ENCODE measurements around the gene CKAP2L. TPM values are rescaled to one million over a fixed set of nuclear protein-coding genes. Genes with fewer than 3 reads are reported as not detected.

Gene CKAP2L
- total and polyA plus RNA-seq, 9 of the 15 experiments (the other 6 are each of a cell fraction or from before 2014, with no cell fraction given) = 10.4 to 21.9 (median 14.2) TPM

DNA sequence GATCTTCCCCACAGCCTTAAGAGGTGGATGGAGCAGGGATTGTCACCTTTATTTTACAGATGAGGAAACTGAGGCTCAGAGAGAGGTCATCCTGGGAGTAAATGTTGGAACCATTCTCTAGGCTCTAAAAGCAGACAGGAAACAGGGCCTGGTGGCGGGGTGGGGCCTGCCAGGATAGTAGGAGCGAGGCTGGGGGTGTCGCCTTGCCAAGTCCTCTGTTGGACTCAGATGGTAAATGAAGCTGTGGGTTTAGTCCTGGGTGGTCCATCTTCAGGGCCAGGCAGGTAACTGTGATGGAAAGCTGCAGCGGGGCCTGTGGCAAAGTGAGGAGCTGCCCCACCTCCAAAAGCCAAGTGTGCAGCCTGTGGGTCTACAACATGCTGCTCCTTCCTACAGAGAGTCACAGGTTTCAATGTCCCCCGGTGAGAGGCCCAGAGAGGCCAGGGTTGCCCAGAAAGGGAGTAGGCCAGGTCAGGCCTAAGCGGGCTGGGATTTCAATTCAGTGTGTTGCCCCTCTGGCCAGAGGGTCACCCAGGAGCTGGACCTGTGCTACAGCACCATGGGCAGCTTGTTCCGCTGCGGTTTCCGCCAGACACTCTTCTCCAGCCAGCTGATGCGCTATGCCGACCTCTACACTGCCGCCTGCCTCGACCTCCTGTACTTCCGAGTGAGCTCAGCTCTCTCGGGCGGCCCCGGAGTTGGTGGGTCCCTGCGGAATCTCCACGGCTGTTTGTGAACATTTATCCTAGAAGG lies 37.0 kb downstream of the CKAP2L start (continued):
- TF ChIP-seq, protein P1, sequence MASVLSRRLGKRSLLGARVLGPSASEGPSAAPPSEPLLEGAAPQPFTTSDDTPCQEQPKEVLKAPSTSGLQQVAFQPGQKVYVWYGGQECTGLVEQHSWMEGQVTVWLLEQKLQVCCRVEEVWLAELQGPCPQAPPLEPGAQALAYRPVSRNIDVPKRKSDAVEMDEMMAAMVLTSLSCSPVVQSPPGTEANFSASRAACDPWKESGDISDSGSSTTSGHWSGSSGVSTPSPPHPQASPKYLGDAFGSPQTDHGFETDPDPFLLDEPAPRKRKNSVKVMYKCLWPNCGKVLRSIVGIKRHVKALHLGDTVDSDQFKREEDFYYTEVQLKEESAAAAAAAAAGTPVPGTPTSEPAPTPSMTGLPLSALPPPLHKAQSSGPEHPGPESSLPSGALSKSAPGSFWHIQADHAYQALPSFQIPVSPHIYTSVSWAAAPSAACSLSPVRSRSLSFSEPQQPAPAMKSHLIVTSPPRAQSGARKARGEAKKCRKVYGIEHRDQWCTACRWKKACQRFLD (CRISPR knock-in tag; IDR thresholded peaks at IDR 0.05) = 0 out of 2 replicates have a peak, but pooled peaks have one; percentile 56
- TF ChIP-seq ARHGAP35 (IDR thresholded peaks at IDR 0.05; ENCODE audit: partially characterized antibody) = no peak
- TF ChIP-seq SMAD4 (CRISPR knock-in tag; conservative IDR thresholded peaks at IDR 0.05) = peak; percentile 50; the same call in 1 of the 2 replicates
- TF ChIP-seq RBFOX2 (IDR thresholded peaks at IDR 0.05; ENCODE audit: low read depth, low read length) = 0 out of 2 replicates have a peak, but pooled peaks have one; percentile 2
- TF ChIP-seq POLR2G (IDR thresholded peaks at IDR 0.05; ENCODE audit: low read depth, low read length) = peak; percentile 30; the same call in 1 of the 2 replicates
- TF ChIP-seq, protein P2, sequence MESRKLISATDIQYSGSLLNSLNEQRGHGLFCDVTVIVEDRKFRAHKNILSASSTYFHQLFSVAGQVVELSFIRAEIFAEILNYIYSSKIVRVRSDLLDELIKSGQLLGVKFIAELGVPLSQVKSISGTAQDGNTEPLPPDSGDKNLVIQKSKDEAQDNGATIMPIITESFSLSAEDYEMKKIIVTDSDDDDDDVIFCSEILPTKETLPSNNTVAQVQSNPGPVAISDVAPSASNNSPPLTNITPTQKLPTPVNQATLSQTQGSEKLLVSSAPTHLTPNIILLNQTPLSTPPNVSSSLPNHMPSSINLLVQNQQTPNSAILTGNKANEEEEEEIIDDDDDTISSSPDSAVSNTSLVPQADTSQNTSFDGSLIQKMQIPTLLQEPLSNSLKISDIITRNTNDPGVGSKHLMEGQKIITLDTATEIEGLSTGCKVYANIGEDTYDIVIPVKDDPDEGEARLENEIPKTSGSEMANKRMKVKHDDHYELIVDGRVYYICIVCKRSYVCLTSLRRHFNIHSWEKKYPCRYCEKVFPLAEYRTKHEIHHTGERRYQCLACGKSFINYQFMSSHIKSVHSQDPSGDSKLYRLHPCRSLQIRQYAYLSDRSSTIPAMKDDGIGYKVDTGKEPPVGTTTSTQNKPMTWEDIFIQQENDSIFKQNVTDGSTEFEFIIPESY (CRISPR knock-in tag; IDR thresholded peaks at IDR 0.05) = peak; percentile 84
- TF ChIP-seq MCM5 (IDR thresholded peaks at IDR 0.05; ENCODE audit: low read depth) = no peak
- TF ChIP-seq KDM5B (IDR thresholded peaks at IDR 0.05; ENCODE audit: insufficient replicate concordance, low read depth, low read length) = peak; percentile 13
- no peak for TF ChIP-seq JUND (IDR thresholded peaks at IDR 0.05; ENCODE audit: borderline replicate concordance, low read depth, low read length)
- TF ChIP-seq JUND (tag; IDR thresholded peaks at IDR 0.05; ENCODE audit: borderline replicate concordance, low read depth, low read length) = no peak
- TF ChIP-seq, protein P3, sequence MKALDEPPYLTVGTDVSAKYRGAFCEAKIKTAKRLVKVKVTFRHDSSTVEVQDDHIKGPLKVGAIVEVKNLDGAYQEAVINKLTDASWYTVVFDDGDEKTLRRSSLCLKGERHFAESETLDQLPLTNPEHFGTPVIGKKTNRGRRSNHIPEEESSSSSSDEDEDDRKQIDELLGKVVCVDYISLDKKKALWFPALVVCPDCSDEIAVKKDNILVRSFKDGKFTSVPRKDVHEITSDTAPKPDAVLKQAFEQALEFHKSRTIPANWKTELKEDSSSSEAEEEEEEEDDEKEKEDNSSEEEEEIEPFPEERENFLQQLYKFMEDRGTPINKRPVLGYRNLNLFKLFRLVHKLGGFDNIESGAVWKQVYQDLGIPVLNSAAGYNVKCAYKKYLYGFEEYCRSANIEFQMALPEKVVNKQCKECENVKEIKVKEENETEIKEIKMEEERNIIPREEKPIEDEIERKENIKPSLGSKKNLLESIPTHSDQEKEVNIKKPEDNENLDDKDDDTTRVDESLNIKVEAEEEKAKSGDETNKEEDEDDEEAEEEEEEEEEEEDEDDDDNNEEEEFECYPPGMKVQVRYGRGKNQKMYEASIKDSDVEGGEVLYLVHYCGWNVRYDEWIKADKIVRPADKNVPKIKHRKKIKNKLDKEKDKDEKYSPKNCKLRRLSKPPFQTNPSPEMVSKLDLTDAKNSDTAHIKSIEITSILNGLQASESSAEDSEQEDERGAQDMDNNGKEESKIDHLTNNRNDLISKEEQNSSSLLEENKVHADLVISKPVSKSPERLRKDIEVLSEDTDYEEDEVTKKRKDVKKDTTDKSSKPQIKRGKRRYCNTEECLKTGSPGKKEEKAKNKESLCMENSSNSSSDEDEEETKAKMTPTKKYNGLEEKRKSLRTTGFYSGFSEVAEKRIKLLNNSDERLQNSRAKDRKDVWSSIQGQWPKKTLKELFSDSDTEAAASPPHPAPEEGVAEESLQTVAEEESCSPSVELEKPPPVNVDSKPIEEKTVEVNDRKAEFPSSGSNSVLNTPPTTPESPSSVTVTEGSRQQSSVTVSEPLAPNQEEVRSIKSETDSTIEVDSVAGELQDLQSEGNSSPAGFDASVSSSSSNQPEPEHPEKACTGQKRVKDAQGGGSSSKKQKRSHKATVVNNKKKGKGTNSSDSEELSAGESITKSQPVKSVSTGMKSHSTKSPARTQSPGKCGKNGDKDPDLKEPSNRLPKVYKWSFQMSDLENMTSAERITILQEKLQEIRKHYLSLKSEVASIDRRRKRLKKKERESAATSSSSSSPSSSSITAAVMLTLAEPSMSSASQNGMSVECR (CRISPR knock-in tag; IDR thresholded peaks at IDR 0.05) = peak; percentile 21; the same call in 1 of the 2 replicates
- TF ChIP-seq, protein P4, sequence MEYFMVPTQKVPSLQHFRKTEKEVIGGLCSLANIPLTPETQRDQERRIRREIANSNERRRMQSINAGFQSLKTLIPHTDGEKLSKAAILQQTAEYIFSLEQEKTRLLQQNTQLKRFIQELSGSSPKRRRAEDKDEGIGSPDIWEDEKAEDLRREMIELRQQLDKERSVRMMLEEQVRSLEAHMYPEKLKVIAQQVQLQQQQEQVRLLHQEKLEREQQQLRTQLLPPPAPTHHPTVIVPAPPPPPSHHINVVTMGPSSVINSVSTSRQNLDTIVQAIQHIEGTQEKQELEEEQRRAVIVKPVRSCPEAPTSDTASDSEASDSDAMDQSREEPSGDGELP (CRISPR knock-in tag; IDR thresholded peaks at IDR 0.05; ENCODE audit: borderline replicate concordance) = peak; percentile 31; the same call in 1 of the 2 replicates
- TF ChIP-seq, protein P5, sequence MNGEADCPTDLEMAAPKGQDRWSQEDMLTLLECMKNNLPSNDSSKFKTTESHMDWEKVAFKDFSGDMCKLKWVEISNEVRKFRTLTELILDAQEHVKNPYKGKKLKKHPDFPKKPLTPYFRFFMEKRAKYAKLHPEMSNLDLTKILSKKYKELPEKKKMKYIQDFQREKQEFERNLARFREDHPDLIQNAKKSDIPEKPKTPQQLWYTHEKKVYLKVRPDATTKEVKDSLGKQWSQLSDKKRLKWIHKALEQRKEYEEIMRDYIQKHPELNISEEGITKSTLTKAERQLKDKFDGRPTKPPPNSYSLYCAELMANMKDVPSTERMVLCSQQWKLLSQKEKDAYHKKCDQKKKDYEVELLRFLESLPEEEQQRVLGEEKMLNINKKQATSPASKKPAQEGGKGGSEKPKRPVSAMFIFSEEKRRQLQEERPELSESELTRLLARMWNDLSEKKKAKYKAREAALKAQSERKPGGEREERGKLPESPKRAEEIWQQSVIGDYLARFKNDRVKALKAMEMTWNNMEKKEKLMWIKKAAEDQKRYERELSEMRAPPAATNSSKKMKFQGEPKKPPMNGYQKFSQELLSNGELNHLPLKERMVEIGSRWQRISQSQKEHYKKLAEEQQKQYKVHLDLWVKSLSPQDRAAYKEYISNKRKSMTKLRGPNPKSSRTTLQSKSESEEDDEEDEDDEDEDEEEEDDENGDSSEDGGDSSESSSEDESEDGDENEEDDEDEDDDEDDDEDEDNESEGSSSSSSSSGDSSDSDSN (IDR thresholded peaks at IDR 0.05; ENCODE audit: borderline replicate concordance in 1 of 2, low read depth in 2 of 2, low read length in 2 of 2) = 0 out of 4 replicates have a peak, but pooled peaks of 1 of the 2 experiments have one; percentile 12
